Adipose tissue (tissue), 3 donors: ENCODE measurements around the gene TAL1. TPM values are rescaled to one million over a fixed set of nuclear protein-coding genes. Genes with fewer than 3 reads are reported as not detected.
"Not testable (repeated sequence)": the region's sequence is repeated elsewhere in the genome, so short reads cannot be mapped to it uniquely, and the experiment has no call there.

Experiments used
- H3K27ac ChIP-seq: one replicate; pipeline ENCODE4 v1.5.1; 2013; ENCODE audit warnings: low read depth, low read length
- WGBS, 3 donors: extraction: QIAGEN DNeasy Blood & Tissue Kit; methylation state at CpG; one replicate each; pipeline ENCODE4 v1.1.7; 2013; 5-methylcytosine and 5-hydroxymethylcytosine counted together
- polyA plus RNA-seq, 3 donors: library from polyadenylated mRNA; stranded (reverse); fragments of 200-250 nt; gene quantifications; one replicate each; pipeline ENCODE4 v1.2.3, GENCODE V29; 2013
- donor health status: healthy with polysubstance abuse.
- donor health status: Bipolar disorder and iron deficiency.
- donor health status: healthy.

TAL1 gene
- polyA plus RNA-seq, 3 donors: 0.94 to 17.1 (median 4.2) TPM

GRCh38 chr1:47219001-47219400, 13.0 kb downstream of the TAL1 start:
- 79 to 86% (median 84%) methylated on average over 4 of the region's 4 CpGs for WGBS, 3 donors
- H3K27ac ChIP-seq: no peak overlapping the region

GRCh38 chr1:47216278-47217059, 15.6 kb downstream of the TAL1 start:
- no peak overlapping the region for H3K27ac ChIP-seq
- 71 to 86% (median 82%) methylated on average over 12 of the region's 12 CpGs for WGBS, 3 donors

GRCh38 chr1:47215713-47216112, 16.3 kb downstream of the TAL1 start:
- 85 to 97% (median 91%) methylated on average over 4 of the region's 4 CpGs for WGBS, 3 donors
- H3K27ac ChIP-seq: no peak overlapping the region

GRCh38 chr1:47214549-47214948, 17.5 kb downstream of the TAL1 start:
- no peak overlapping the region for H3K27ac ChIP-seq
- WGBS, 3 donors: 53 to 68% (median 55%) methylated on average over 3 of the region's 3 CpGs

GRCh38 chr1:47213230-47213963, 18.6 kb downstream of the TAL1 start:
- 63 to 82% (median 74%) methylated on average over 11 of the region's 11 CpGs for WGBS, 3 donors
- no peak overlapping the region for H3K27ac ChIP-seq

GRCh38 chr1:47212636-47213229, 19.3 kb downstream of the TAL1 start:
- H3K27ac ChIP-seq: no peak overlapping the region
- WGBS, 3 donors: 72 to 80% (median 79%) methylated on average over 4 of the region's 4 CpGs

- 26 to 53% (median 30%) methylated on average over 7 to 9 of the region's 9 CpGs for WGBS, 3 donors
- H3K27ac ChIP-seq: no peak overlapping the region
Measured at GRCh38 chr1:47211796-47212269, 20.2 kb downstream of the TAL1 start.

GRCh38 chr1:47210666-47211065, 21.4 kb downstream of the TAL1 start:
- WGBS, 3 donors: 57 to 82% (median 73%) methylated on average over 3 of the region's 3 CpGs

GRCh38 chr1:47209725-47210325, 22.2 kb downstream of the TAL1 start:
- WGBS, 3 donors: 48 to 86% (median 78%) methylated on average over 3 of the region's 3 CpGs
- H3K27ac ChIP-seq: no peak overlapping the region

More at GRCh38 chr1:47210666-47211065, 21.4 kb downstream of the TAL1 start:
- H3K27ac ChIP-seq: no peak overlapping the region

GRCh38 chr1:47209091-47209490, 22.9 kb downstream of the TAL1 start:
- H3K27ac ChIP-seq: no peak overlapping the region
- 57 to 70% (median 69%) methylated on average over 8 of the region's 8 CpGs for WGBS, 3 donors

- WGBS, 3 donors: 45 to 71% (median 65%) methylated on average over 11 of the region's 11 CpGs
- H3K27ac ChIP-seq: no peak overlapping the region
Measured at GRCh38 chr1:47208374-47208850, 23.6 kb downstream of the TAL1 start.

- no peak overlapping the region for H3K27ac ChIP-seq
- WGBS, 3 donors: 57 to 75% (median 69%) methylated on average over 8 of the region's 8 CpGs
Measured at GRCh38 chr1:47207803-47208373, 24.1 kb downstream of the TAL1 start.

GRCh38 chr1:47205918-47206317, 26.1 kb downstream of the TAL1 start:
- no peak overlapping the region for H3K27ac ChIP-seq
- WGBS, 3 donors: 79 to 94% (median 91%) methylated on average over 5 of the region's 5 CpGs

GRCh38 chr1:47203504-47203903, 28.5 kb downstream of the TAL1 start:
- 15 to 67% (median 39%) methylated on average over 2 of the region's 2 CpGs for WGBS, 3 donors
- not testable (repeated sequence) for H3K27ac ChIP-seq

GRCh38 chr1:47201179-47201578, 30.8 kb downstream of the TAL1 start:
- 39 to 50% (median 47%) methylated on average over 4 of the region's 4 CpGs for WGBS, 3 donors

GRCh38 chr1:47198214-47198613, 33.8 kb downstream of the TAL1 start:
- WGBS, 3 donors: 72 to 83% (median 75%) methylated on average over 4 of the region's 4 CpGs
- H3K27ac ChIP-seq: no peak overlapping the region

More at GRCh38 chr1:47201179-47201578, 30.8 kb downstream of the TAL1 start:
- H3K27ac ChIP-seq: no peak overlapping the region

GRCh38 chr1:47196622-47197021, 35.4 kb downstream of the TAL1 start:
- WGBS, 3 donors: 40 to 62% (median 47%) methylated on average over 3 of the region's 3 CpGs
- H3K27ac ChIP-seq: no peak overlapping the region

GRCh38 chr1:47195981-47196380, 36.0 kb downstream of the TAL1 start:
- not testable (repeated sequence) for H3K27ac ChIP-seq
- 81 to 89% (median 89%) methylated on average over 9 of the region's 9 CpGs for WGBS, 3 donors
